Fibroblast of villous mesenchyme (primary cell): ENCODE measurements around the gene GRHL1. TPM values are rescaled to one million over a fixed set of nuclear protein-coding genes. Genes with fewer than 3 reads are reported as not detected.
A peak's percentile ranks its signal among the peaks of the same experiment; 100 is the strongest.

Experiments
- DNase-seq: peaks from one replicate; pipeline ENCODE4 v3.0.0-alpha.2; 2010; ENCODE audit warnings: low read depth
- H3K4me3 ChIP-seq: 2 replicates; pipeline ENCODE4 v1.5.1; 2011; ENCODE audit warnings: low read depth, mild to moderate bottlenecking, low read length
- total RNA-seq: library from RNA; depleted of rRNA; stranded (reverse); fragments of >200 nt; gene quantifications from 2 replicates; pipeline ENCODE4 v1.2.3, GENCODE V29; 2012
- TF ChIP-seq, protein P1 (sequence below): IDR thresholded peaks from 2 replicates; pipeline ENCODE4 v1.5.1; 2012; ENCODE audit warnings: low read depth, mild to moderate bottlenecking, low read length; ENCODE audit not compliant: insufficient read depth

Gene GRHL1
- total RNA-seq, 1 donor, result 1.7 TPM

DNA sequence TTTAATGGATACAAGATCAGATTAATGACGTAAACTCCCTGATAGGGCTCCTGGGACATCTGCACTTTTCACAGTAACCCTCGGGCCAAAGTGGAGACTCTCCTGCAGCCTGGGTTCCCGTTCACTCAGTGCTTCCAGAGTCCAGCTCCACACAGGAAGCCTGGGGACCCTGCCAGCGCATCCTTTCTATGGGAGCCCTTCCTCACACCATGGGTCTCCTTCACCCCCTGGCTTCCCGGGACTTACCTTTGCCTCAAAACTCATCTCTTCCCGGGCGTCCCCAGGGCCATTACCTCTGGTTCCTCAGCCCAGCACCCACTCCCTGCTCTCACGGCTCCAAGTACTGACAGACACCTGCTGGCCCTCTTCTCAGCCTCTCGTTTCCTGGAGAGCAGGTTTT, 51.2 kb downstream of the GRHL1 start:
- TF ChIP-seq, protein P1, sequence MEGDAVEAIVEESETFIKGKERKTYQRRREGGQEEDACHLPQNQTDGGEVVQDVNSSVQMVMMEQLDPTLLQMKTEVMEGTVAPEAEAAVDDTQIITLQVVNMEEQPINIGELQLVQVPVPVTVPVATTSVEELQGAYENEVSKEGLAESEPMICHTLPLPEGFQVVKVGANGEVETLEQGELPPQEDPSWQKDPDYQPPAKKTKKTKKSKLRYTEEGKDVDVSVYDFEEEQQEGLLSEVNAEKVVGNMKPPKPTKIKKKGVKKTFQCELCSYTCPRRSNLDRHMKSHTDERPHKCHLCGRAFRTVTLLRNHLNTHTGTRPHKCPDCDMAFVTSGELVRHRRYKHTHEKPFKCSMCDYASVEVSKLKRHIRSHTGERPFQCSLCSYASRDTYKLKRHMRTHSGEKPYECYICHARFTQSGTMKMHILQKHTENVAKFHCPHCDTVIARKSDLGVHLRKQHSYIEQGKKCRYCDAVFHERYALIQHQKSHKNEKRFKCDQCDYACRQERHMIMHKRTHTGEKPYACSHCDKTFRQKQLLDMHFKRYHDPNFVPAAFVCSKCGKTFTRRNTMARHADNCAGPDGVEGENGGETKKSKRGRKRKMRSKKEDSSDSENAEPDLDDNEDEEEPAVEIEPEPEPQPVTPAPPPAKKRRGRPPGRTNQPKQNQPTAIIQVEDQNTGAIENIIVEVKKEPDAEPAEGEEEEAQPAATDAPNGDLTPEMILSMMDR, result no peak
- H3K4me3 ChIP-seq, result no peak overlapping the region
- no peak for DNase-seq

DNA sequence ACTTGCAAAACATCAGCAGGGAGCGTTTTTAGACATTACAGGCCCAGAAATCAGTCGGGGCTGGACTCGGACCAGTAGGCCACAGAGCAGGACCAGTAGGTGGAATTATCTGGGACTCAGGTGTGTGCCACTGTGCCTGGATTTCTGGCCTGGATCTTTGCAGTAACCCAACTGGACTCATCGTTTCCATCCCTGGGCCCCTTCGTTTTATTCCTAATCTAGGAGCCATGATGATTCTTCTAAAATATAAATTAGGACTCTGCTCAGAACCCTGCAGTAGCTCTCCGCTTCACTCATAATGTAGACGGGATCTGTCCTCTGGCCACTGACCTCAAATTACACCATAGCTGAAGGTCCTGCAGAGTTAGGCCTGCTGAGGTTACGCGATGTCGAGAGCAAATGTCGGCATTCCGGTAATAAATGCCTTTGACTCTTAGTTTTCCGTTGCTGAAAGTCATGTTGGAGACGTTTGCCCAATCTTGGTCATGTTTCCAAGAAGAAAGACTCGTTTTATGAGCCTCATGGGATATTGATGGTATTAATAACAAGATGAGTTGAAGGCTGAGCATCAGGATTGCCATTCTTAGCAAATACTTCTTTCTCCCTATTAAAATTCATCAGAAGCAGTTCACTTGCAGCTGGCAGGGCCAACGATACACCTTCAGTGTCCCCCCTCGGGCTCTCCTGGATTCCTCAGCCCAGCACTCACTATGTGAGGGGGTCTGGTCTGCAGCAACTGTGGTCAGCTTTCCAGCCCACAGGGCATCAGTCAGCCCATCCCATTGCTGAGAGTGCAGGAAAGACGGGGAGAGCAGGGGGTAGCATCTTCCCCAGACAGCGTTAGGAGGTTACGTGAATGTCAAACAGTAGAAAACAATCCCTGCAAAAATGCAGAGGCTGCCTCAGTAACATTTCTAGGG, 52.0 kb downstream of the GRHL1 start:
- H3K4me3 ChIP-seq, result no peak overlapping the region
- TF ChIP-seq, protein P1, result no peak
- peak; percentile 65 for DNase-seq

DNA sequence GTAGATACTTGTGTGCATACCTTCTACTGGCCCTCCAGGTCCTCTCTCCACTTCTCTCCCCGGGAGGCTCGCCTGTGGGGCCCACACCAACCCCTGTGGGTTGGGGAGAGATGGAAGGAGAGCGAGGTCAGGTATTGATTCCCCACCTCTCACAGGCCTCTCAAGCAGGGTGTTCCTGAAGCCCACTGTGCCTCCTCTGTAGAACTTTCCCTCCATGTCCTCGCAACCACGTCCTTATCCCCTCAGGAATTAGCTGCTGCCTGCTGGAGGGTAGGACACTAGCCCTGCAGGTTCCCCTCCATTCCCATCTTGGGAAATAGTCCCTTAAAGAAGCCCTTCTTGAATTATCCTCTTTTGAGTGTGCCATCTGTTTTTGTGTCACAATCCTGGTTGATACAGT, 52.9 kb downstream of the GRHL1 start:
- TF ChIP-seq, protein P1, result no peak
- DNase-seq, result no peak
- no peak overlapping the region for H3K4me3 ChIP-seq

DNA sequence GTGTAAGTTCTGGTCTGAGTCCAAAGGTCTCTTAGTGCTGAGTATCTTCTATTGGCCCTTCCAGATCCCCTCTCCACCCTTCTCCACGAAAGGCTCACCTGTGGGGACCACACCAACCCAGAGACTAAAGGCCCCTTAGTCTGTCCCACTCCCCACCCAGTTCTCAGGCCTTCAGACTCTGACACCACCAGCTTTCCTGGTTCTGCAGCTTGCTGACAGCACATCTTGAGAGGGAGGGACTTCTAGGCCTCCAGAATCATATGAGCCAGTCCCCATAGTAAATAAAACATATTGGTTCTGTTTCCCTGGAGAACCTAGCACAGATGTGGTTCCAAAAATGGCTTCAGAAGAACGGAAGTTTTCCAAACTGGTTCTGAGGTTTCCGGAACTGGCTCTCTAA, 53.3 kb downstream of the GRHL1 start:
- H3K4me3 ChIP-seq, result no peak overlapping the region
- TF ChIP-seq, protein P1, result no peak
- no peak for DNase-seq

DNA sequence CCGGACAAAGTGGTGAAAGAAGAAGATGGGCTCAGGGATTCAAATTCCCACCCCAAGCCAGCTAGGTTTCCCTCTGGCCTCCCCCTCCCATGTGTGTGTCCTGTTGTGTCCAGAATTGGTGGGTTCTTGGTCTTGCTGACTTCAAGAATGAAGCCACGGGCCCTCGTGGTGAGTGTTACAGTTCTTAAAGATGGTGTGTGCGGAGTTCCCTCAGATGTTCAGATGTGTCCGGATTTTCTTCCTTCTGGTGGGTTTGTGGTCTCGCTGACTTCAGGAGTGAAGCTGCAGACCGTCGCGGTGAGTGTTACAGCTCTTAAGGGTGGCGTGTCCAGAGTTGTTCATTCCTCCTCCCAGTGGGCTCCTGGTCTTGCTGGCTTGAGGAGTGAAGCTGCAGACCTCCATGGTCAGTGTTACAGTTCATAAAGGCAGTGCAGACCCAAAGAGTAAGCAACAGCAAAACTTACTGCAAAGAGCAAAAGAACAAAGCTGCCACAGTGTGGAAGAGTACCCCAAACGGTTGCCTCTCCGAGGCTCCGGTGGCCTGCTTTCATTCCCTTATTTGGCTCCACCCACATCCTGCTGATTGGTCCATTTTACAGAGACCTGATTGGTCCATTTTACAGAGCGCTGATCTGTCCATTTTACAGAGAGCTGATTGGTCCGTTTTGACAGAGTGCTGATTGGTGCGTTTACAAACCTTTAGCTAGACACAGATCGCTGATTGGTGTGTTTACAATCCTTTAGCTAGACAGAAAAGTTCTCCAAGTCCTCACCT, 54.2 kb downstream of the GRHL1 start:
- TF ChIP-seq, protein P1, result no peak
- no peak overlapping the region for H3K4me3 ChIP-seq
- no peak for DNase-seq

DNA sequence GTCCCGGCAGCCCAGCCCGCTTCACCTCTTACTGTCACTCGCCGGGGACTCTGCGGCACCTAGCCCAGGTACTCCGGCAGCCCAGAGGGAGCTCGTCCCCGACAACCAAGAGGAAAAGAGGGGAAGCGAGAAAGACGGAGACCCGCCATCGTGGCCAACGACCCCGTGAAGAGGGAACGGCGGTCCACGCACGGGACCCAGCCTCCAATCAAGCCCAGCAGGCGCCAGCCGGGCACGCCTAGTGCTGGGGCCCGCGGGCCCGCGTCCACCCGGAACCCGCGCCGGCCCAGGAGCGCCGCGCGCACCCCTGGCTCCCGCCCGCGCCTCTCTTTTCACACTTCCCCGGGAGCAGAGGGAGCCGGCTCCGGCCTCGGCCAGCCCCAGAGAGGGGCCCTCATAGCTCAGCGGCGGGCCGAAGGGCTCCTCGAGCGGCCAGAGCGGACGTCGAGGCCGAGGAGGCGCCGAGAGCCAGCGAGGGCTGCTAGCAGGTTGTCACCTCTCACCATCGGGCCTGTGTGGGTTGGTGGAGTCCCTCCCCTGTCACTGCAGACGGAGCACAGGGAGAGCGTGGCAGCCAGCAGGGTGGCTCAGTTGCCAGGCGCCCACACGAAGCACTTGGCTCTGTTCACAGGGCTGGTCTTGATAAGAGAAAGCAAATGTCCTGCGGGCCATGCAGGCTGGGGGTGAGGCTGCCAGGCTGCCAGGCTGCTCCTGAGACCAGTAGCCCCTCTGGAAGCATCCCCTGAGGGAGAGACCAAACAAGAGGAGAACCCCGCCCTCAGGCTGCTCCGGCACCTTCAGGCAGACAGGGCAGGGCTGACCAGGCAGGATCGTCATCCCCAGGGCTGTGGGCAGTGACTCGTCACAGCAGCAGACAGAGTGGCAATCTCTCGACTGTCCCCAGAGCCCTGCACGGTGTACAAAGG, 55.0 kb downstream of the GRHL1 start:
- TF ChIP-seq, protein P1, result no peak
- no peak for DNase-seq
- no peak overlapping the region for H3K4me3 ChIP-seq
